Measurements from ENCODE around the gene MEX3A.
A peak's percentile ranks its signal among the peaks of the same experiment; 100 is the strongest.
"Not testable (repeated sequence)": the region's sequence is repeated elsewhere in the genome, so short reads cannot be mapped to it uniquely, and the experiment has no call there.

MEX3A gene

GRCh38 chr1:156078728-156079127, 3.5 kb downstream of the MEX3A start:
- DNase-seq, result no peak

DNA sequence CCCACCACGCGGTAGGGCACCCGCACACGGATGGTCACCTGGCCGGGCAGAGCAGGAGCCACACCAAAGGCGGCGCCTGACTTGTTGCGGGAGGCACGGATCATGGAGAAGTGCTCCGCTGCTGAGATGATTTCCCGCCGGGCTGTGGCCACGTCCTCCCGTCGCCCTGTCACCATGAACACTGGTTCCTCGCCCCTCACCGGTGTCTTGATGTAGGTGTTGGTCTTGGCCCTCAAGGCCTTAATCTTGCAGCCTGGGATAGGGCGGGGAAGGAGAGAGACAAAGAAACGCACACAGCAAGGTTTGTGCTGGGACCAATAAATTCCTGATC, 4.9 kb downstream of the MEX3A start:
- DNase-seq, result no peak

DNA sequence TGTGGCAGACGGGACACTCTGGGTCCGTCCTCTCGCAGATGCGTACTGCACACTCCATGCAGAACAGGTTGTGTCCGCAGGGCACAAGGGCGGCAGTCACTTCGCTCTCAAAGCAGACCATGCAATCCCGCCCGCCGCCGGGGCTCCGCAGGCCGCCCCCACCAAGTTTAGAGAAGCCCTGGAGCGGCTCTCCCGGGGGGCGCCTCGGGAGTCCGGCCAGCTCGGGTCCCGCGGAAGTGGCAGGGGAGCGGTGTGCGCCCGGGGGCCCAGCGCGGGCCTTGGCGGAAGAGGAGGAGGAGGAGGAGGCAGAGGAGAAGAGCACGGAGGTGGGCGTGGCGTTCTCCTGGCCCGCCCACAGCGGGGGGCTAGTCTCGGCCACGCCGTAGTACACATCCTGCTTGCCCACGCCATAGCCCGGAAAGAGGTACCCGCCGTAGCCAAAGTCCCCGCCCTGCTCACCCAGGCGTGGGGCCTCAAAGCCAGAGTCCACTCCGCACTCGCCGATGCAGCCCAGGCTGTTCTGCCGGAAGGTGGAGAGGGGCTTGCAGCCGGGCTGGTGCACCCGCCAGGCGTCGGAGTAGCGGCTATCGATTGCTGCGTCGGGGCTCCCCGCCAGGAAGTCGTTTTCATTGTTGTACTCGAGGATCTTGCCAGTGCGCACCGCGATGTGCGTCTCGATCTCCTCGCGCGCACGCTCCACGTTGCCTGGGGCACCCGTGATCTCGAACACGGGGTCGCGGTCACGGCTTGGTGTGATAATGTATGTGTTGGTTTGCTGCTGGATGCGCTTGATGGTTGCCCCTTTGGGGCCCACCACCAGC, 5.4 kb downstream of the MEX3A start:
- no peak for DNase-seq

DNA sequence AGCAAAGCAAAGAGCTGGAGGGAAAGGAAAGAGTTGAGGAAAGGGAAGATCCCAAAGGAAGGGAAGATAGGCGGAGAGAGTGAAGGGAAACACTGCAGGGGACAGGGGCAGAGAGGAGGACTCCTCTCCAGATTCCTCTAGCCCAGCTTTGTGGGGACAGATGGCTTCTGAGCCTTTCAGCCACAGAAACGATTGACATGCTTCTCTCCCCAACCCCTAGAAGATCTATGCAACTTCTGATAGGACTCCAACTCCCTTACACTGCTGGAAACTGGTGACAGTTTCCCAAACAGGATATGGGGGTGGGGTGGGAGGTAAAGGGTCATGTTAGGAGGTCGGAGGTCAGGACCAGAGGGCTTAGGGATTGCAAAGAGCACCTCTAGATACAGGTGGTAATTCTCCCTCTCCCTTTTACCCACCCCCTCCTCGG, 6.5 kb downstream of the MEX3A start:
- DNase-seq, result no peak

GRCh38 chr1:156075162-156075561, 7.1 kb downstream of the MEX3A start:
- peak; percentile 39 to 41 for DNase-seq

GRCh38 chr1:156074661-156075060, 7.6 kb downstream of the MEX3A start:
- no peak for DNase-seq

DNA sequence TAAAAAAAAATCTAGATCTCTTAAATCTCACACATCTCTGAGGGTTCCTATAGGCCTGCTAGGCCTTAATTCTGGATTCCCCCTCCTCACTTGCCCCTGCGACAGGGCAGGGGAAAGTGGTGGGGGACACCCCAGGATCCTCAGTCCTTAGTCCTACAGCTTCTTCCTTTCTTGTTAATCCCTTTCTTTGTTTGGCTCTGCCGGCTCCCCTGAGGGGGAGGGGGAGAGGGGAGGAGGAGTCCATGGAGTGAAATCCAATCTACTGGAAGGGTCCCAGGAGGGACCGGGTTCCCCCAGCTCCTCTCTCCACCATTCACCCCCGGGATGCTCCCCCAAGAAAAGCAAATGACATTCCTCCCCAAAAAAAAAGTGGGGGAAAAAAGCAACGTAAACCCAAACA, 8.5 kb downstream of the MEX3A start:
- DNase-seq, result no peak

DNA sequence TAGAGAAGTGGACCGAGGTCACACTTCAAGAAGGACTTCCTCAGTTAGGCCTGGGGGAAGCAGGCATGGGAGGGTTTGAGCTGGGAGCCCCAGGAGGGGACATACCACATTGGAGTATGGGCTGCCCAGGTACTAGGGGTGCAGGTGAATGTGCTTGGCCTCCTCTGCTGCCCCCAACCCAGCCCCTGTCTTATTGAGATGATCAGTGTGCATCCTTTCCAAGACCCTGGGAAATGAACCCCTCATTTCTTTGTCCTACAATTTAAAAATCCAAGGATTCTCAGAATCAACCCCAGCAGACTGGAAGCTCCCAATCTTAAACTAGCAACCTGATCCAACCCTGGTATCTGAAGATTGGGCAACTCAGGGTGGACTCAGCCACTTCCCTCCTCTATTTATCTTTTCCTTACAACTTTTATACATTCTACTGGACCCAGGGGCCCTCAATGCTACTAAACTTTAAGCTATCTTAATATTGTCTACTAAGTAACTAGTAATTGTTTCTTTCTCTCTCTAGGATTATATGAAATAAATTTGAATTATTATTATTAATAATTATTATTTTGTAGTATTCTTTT, 9.1 kb downstream of the MEX3A start:
- DNase-seq, result no peak

DNA sequence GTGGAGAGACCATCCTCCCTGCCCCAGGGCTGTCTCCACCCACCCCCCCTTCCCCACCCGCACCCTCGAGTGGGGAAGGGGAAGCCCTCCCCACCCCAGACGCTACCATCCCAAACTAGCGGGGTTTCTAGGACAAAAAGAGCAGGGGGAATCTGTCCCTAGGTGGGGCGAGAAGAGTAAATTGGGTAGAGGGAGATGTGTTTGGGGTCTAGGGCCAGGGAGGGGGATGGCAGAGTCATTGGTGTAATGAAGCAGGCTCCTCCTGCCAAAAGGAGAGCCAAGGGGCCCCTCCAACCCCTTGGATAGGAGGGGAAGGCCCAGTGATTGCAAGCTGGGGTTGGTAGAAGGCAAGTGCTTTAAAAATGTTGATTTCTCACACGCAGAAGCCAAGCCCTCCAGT, 10.0 kb downstream of the MEX3A start:
- no peak for DNase-seq

DNA sequence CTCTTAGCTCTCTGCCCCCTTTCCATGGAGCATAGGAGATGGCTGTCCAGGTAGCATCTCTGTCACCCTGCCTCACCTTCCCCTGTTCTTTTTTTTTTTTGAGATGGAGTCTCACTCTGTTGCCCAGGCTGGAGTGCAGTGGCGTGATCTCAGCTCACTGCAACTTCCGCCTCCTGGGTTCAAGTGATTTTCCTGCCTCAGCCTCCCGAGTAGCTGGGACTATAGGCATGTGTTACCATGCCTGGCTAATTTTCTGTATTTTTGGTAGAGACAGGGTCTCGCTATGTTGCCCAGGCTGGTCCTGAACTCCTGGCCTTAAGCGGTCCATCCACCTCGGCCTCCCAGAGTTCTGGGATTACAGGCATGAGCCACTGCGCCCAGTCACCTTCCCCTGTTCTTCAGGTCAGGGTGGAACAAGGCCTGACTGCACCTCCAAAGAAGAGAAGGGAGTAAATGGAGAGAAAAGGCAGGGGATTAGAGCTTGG, 10.9 kb downstream of the MEX3A start:
- DNase-seq, result not testable (repeated sequence)

DNA sequence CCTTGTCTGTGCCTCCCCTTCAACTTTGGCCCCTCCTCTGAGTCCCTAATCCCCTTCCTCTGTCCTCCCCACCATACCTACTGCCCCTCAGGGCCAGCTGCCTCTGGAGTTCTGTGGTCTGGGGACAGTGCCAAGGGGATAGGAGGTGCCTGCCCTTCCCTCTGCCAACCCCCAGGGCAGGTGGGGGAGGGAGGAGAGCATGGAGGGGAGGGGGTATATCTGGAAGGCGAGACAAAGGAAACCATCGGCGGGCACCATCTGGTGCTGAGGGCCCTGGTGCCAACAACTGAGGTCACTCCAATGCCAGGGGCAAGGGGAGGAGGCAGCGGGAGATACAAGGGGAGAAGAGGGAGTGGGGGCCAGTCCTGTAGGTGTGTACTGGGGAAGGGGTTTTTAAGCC, 11.7 kb downstream of the MEX3A start:
- no peak for DNase-seq

DNA sequence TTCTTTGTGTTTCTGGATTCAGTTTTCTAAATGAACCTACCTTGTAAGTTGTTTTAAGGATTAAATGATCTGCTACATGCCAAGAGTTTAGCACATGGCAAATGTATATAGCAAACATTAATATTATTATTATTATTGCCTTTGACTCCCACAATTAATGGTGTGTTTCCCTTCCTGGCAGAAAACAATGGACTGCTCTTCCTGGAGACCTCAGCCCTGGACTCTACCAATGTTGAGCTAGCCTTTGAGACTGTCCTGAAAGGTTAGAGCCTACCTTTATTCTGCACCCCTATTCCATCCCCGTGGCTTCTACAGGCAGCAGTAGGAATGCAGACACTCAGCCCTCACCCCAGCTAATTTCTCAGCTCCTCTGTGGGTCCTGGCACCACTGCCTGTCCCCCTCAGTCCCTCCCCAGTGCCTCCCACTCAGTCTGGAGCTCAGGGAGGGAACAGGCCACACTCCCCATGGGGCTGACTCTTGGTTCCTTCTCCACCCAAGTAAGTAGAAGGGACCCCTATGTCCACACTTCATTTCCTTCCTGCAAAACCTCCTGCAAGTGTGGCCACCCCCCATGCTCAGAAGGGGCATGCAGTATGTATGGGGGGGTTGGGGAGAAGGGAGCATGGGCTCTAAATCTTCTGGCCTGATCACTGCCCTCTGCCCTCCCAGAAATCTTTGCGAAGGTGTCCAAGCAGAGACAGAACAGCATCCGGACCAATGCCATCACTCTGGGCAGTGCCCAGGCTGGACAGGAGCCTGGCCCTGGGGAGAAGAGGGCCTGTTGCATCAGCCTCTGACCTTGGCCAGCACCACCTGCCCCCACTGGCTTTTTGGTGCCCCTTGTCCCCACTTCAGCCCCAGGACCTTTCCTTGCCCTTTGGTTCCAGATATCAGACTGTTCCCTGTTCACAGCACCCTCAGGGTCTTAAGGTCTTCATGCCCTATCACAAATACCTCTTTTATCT, 12.5 kb downstream of the MEX3A start:
- peak; percentile 26 to 40 for DNase-seq

- no peak for DNase-seq
Measured at GRCh38 chr1:156067262-156067661, 15.0 kb downstream of the MEX3A start.

DNA sequence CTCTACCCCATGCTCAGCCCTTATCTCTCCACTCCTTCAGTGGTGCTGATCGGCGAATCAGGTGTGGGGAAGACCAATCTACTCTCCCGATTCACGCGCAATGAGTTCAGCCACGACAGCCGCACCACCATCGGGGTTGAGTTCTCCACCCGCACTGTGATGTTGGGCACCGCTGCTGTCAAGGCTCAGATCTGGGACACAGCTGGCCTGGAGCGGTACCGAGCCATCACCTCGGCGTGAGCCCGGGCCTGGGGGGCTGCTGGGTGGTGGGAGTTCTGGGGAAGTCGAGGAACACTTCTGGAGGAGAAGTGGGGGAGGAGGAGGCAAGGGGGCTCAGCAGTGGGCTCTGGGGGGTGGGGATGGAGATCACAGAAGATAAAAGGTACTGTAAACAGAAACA, 16.4 kb downstream of the MEX3A start:
- no peak for DNase-seq

- no peak for DNase-seq
Measured at GRCh38 chr1:156065212-156065611, 17.1 kb downstream of the MEX3A start.

GRCh38 chr1:156064615-156065014, 17.6 kb downstream of the MEX3A start:
- DNase-seq, result no peak

GRCh38 chr1:156063997-156064285, 18.3 kb downstream of the MEX3A start:
- no peak for DNase-seq

GRCh38 chr1:156062189-156062588, 20.1 kb downstream of the MEX3A start:
- no peak for DNase-seq

- no peak for DNase-seq
Measured at GRCh38 chr1:156060937-156061636, 21.2 kb downstream of the MEX3A start, which contains the start of gene RAB25. Gene RAB25, plus strand, starts transcription at chr1:156061160. Its CDS starts 241 bp downstream, at chr1:156061401.

- no peak for DNase-seq
Measured at GRCh38 chr1:156056326-156056849, 25.9 kb downstream of the MEX3A start.

- peak; percentile 36 to 63 for DNase-seq
Measured at GRCh38 chr1:156055281-156056048, 26.8 kb downstream of the MEX3A start.
